Psoas muscle (tissue), 8 donors: Measurements from ENCODE around the gene ARHGEF38. TPM values are rescaled to one million over a fixed set of nuclear protein-coding genes. Genes with fewer than 3 reads are reported as not detected.

Source experiments
- ATAC-seq, 4 donors: fragments of 200-7000 bp; cut with Tn5 transposase; one replicate each; pipeline ENCODE4 v1.9.1; 2020; ENCODE audit warnings: moderate library complexity in 3 of 4, mild to moderate bottlenecking in 2 of 4
- DNase-seq, 2 donors: peaks; one replicate each; pipeline ENCODE4 v3.0.0-alpha.2; 2020
- H3K27ac ChIP-seq: fragments of 200-600 bp; one replicate; pipeline ENCODE4 v1.8.0; 2022
- H3K27me3 ChIP-seq, 3 donors: fragments of 200-600 bp in 1 of 3; one replicate each; pipeline versions ENCODE4 v1.6.1 to v1.8.0; 2013 to 2022; ENCODE audit warnings: low read length in 2 of 3, mild to moderate bottlenecking in 2 of 3, moderate library complexity in 1 of 3; ENCODE audit not compliant: insufficient read depth in 3 of 3
- H3K36me3 ChIP-seq, 2 donors: fragments of 200-600 bp in 1 of 2; one replicate each; pipeline versions ENCODE4 v1.6.1 to v1.8.0; 2013 to 2022; ENCODE audit warnings: low read depth in 1 of 2, mild to moderate bottlenecking in 1 of 2, moderate library complexity in 1 of 2; ENCODE audit not compliant: insufficient read depth in 1 of 2
- H3K4me1 ChIP-seq: fragments of 200-600 bp; one replicate; pipeline ENCODE4 v1.8.0; 2022
- H3K4me3 ChIP-seq: fragments of 200-600 bp; one replicate; pipeline ENCODE4 v1.8.0; 2022; ENCODE audit warnings: mild to moderate bottlenecking
- H3K9me3 ChIP-seq: fragments of 200-600 bp; one replicate; pipeline ENCODE4 v1.8.0; 2022
- CTCF ChIP-seq: fragments of 200-600 bp; IDR thresholded peaks from one replicate; pipeline ENCODE4 v1.8.0; 2022; ENCODE audit warnings: antibody characterized with exemption
- WGBS, 3 donors: extraction: QIAGEN DNeasy Blood & Tissue Kit; methylation state at CpG; one replicate each; pipeline versions ENCODE4 v1.1.6 to v1.1.7; 2013; 5-methylcytosine and 5-hydroxymethylcytosine counted together
- intact Hi-C, 2 donors: fragments of 100-400 bp; cut with DNase I; formaldehyde crosslinking; loops; one replicate each; pipeline versions ENCODE4 v1.11.0 to v1.14.2; 2022
- polyA plus RNA-seq, 3 donors: library from polyadenylated mRNA; stranded (reverse); fragments of 200-250 nt; gene quantifications; one replicate each; pipeline ENCODE4 v1.2.3, GENCODE V29; 2013
- total RNA-seq, 4 donors: library from RNA; stranded (reverse); fragmentation: NEBNext Ultra II Directional in 2 of 4; extraction: Animal tissue kit (Norgen Biotek cat#: 25700) in 2 of 4; gene quantifications; one replicate each; pipeline versions ENCODE4 v1.2.1 to v1.2.4, GENCODE V29; 2021 to 2023
- donor health status: healthy with polysubstance abuse.
- donor health status: DM: no; HTN: no; CAD: no; lungs with moderate emphysema.
- donor health status: Bipolar disorder and iron deficiency.
- donor health status: healthy.
- donor health status: DM: yes; HTN: yes; CAD: no.
- donor health status: DM: no; HTN: no; CAD: no.
- donor health status: DM: no; HTN: no; CAD: no.
- donor health status: DM: yes; HTN: yes; CAD: no.

Gene ARHGEF38
- total and polyA plus RNA-seq, 7 donors, result not detected

GRCh38 chr4:105544520-105545286, 7.7 kb upstream of the ARHGEF38 start:
- no peak overlapping the region for H3K4me3 ChIP-seq
- peak in 2 of 4 donors; percentile 37 to 59 for ATAC-seq
- WGBS, 3 donors, result 28 to 48% (median 37%) methylated on average over 1 of the region's 1 CpG
- H3K4me1 ChIP-seq, result peaks cover 7% of the 10 kb centered on the region
- H3K27me3 ChIP-seq, result no peaks in the 10 kb centered on the region
- TF ChIP-seq CTCF, result no peak
- DNase-seq, result no peak
- H3K9me3 ChIP-seq, result no peaks in the 10 kb centered on the region
- H3K36me3 ChIP-seq, result no peaks in the 10 kb centered on the region
- H3K27ac ChIP-seq, result no peak overlapping the region
- intact Hi-C loops, result no loop called here

GRCh38 chr4:105546086-105546485, 6.3 kb upstream of the ARHGEF38 start:
- no peaks in the 10 kb centered on the region for H3K9me3 ChIP-seq
- H3K4me3 ChIP-seq, result no peak overlapping the region
- DNase-seq (no peak), ATAC-seq (no peak)
- H3K4me1 ChIP-seq, result peaks cover 7% of the 10 kb centered on the region
- H3K36me3 ChIP-seq, result no peaks in the 10 kb centered on the region
- H3K27ac ChIP-seq, result no peak overlapping the region
- H3K27me3 ChIP-seq, result no peaks in the 10 kb centered on the region
- intact Hi-C loops, result no loop called here
- TF ChIP-seq CTCF, result no peak

- Histone ChIP-seq H3K4me1 (peaks cover 7% of the 10 kb centered on the region), H3K36me3 (no peaks in the 10 kb centered on the region), H3K4me3 (no peak overlapping the region), H3K9me3 (no peaks in the 10 kb centered on the region), H3K27me3 (no peaks in the 10 kb centered on the region), H3K27ac (no peak overlapping the region)
- intact Hi-C loops, result no loop called here
- ATAC-seq (no peak), DNase-seq (no peak)
- TF ChIP-seq CTCF, result no peak
Measured at GRCh38 chr4:105547769-105548168, 4.7 kb upstream of the ARHGEF38 start.

GRCh38 chr4:105548483-105548882, 3.9 kb upstream of the ARHGEF38 start:
- Histone ChIP-seq H3K9me3 (no peaks in the 10 kb centered on the region), H3K4me1 (peaks cover 7% of the 10 kb centered on the region), H3K36me3 (no peaks in the 10 kb centered on the region), H3K27ac (no peak overlapping the region), H3K27me3 (no peaks in the 10 kb centered on the region), H3K4me3 (no peak overlapping the region)
- 80 to 86% (median 83%) methylated on average over 1 of the region's 1 CpG for WGBS, 3 donors
- no peak for TF ChIP-seq CTCF
- no peak for ATAC-seq
- no peak for DNase-seq
- intact Hi-C loops, result no loop called here

GRCh38 chr4:105550641-105551040, 1.8 kb upstream of the ARHGEF38 start:
- no peak for TF ChIP-seq CTCF
- intact Hi-C loops, result no loop called here

More at GRCh38 chr4:105550641-105551040, 1.8 kb upstream of the ARHGEF38 start:
- H3K27ac ChIP-seq, result no peak overlapping the region
- H3K4me1 ChIP-seq, result no peaks in the 10 kb centered on the region
- no peaks in the 10 kb centered on the region for H3K9me3 ChIP-seq
- DNase-seq, result no peak
- ATAC-seq, result no peak
- WGBS, 3 donors, result 50 to 69% (median 58%) methylated on average over 3 of the region's 3 CpGs
- no peaks in the 10 kb centered on the region for H3K36me3 ChIP-seq
- H3K4me3 ChIP-seq, result no peak overlapping the region
- no peaks in the 10 kb centered on the region for H3K27me3 ChIP-seq
